HG03439 (cell line): Measurements from ENCODE around the gene KIF26A.

ENCODE experiments used
- ATAC-seq: cut with Tn5 transposase; IDR thresholded peaks from one replicate; pipeline ENCODE4 v1.9.1; 2021; ENCODE audit warnings: mild to moderate bottlenecking, moderate library complexity; ENCODE audit not compliant: unreplicated experiment

KIF26A gene

DNA sequence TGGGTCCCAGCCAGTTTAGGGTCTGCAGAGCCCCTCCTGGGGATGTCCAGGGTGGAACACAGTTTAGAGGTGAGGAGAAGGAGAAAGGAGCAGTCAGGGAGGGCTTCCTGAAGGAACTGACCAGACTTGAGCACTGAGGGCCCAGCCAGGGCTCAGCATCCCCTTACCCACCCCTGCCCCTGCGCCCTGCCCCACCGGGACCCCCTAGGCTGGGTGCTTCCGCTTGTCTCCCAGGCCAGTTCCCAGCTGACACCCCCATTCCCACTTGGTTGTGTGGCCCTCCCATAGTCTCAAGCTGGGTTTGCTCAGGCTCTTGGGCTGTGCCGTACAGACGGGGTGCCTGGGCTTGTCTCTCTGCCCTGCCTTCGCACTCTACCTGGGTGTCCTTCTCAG is 26.3 kb upstream of the KIF26A start:
- ATAC-seq, result no peak

DNA sequence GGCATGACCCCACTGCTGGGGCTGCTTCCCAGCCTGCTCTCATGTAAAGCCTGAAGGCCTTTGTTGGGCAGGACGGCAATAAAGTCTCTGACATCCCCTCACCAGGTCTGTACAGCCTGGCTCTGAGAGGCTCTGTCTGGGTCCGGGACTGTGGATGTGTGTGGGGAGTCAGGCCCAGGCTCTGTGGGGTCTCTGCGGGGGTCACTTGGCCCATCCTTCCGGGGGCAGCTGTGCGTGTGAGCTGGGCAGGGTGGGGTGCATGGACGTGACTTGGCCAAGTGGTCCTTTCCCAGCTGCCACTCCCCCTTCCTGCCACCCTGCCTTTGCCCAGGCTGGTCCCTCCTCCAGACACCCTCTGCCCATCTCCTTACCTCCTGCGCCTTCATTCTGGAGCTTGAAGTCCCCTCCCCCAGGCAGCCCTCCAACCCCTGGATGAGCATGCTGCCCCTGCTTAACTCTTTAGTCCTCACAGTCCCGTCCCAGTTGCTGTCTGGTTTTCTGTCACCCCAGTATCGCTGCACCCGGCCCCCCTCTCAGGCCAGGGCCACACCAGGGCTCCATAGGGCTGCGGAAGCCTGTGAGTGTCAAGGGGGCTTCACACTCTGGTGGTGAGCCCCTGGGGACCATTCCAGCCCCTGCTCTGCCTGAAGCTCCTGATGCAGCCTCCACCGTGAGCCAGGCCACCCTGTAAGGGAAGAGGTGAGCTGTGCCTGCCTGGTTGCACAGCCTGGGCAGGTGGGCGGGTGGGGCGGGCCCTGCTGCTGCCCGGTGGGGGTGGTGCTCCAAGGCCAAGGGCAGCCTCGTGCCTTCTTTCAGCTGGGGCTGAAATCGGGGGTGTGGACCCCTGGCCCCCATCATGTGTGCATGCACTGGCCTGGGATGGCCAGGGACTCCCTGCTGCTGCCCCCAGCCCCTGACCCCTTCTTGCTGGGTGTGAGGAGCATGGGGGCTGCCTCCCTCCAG is 25.5 kb upstream of the KIF26A start:
- ATAC-seq, result no peak

GRCh38 chr14:104113631-104114420 is 24.6 kb upstream of the KIF26A start:
- ATAC-seq, result no peak

DNA sequence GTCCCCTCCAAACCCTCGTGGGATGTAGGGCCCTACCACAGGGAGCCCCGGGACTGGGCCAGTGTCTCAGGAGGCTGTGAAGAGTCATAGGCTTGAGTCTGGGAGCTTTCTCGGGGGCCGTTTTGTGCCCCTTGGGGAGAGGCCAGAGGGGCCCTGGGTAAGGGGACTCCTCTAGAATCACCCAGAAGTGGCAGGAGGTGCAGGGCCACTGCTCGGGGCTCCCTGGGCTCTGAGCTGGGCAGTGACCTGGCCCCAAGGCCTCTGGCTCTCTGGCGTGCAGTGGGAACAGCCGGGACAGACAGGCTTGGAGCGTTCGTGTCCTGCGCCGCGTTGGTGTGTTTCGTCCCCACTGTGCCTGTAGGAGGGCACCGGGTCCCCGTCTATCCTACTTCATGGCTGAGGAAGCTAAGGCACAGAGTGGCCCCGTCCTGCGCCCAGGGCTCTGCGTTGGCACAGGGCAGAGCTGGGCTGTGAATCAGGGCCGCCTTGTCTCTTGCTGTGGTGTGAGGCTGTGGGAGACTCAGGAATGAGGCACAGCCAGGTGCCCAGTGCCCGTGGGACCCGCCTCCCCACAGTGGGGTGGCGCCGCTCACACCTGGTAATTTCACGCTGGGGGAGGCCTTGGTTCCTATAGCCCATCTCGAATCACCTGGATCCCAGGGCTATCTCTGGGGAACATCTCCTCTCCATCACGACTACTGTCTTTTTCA is 23.8 kb upstream of the KIF26A start:
- no peak for ATAC-seq

DNA sequence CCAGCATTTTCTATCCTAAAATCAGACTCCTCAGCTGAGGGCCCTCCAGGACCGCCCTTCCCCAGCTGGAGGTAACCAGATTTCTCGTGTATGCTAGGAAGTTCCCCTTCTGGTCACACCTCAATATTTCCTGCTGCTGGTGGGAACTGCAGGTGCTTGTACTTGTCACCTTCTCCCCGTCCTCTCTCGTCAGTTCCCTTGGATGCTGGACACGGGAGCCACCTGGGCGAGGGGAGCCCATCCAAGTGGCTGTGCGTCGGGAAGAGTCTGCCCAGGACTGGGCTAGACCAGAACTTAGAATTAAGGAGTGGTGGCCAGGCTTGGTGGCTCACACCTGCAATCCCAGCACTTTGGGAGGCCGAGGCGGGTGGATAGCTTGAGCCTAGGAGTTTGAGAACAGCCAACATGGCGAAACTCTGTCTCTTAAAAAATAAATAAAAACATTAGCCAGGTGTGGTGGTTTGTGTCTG is 23.2 kb upstream of the KIF26A start:
- no peak for ATAC-seq

DNA sequence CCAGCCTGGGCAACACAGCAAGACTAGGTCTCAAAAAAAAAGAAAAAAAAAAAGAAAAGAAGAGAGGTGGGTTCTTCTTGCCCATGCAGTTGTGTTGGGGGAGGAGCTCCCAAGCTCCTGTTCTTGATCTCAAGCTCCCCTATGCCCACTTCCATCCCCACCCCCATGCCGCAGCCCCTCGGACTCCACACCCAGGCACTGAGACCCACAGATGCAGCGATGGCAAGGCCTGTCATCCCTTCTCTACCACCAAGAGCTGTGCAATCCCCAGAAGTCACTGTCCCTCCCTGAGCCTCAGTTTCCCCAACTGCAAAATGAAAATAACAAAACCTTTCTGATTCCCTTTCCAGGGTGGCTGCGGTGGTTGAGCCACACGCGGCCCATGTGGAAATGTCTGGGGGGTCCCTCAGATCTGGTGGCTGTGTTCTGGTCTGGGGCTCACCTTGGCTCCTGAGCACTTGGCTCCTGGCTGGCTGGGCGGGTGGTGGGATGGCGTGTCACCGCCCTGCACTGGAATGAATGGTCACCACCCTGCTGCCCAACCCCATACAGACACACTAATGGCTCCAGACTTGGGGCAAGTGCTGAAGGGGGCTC is 22.6 kb upstream of the KIF26A start:
- no peak for ATAC-seq

- no peak for ATAC-seq
Observed at GRCh38 chr14:104116288-104116755, 22.1 kb upstream of the KIF26A start.

DNA sequence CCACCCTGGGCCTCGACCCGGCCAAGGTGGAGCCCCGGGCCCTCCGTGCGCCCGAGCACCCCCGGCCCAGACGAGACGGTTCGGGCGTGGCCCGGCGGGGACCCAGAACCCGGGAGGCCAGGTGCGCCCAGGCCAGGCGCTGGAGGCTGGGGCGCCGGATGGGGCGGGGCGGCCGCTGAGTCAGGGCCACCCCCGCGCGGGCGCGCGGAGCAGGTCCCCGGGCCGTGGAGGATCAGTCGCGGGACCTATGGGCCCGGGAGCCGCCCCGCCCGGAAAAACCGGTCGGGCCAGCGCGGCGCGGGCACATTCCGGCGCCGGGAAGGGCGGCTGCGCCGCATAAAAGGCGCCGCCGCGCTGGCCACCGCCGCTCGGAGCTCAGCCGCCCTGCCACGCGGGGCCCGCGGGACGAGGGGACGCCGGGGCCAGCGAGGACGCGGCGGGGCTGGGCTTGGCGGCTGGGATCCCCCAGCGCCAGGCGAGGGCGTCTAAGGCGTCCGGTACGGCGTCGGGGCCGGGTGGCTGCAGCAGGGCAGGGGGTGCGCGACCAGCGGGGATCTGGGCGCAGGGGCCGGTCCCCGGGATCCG is 21.5 kb upstream of the KIF26A start:
- no peak for ATAC-seq

DNA sequence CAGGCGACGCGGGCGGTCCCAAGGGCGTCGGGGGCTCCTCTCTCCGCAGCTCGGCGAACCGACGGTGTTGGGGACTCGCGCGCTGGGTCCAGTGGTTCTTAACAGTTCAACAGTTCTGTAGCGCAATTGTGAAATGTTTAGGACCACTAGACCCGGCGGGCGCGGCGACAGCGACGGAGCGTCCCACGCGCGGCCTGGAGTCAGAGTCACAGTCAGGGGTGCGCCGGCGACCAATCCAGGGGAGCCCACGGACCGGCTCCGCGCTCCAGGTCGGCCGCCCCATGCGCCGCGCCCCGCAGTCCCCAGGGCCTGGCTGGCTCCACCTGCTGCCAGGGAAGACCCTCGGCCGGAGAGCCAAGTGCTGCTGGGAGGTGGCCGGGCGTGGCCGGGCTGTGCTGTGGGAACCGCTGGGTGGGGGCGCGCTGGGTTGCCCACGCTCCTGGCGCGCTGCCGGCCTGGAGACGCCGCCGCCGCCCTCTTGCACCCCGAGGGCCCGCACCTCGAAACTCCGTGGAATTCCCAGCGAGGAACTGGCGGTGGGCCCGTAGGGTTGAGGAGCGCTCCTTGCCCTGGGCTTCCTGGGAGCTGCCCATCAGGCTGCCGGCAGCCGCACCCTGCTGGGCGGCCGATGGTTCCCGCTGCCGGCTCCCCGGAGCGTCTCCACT is 20.9 kb upstream of the KIF26A start:
- no peak for ATAC-seq

DNA sequence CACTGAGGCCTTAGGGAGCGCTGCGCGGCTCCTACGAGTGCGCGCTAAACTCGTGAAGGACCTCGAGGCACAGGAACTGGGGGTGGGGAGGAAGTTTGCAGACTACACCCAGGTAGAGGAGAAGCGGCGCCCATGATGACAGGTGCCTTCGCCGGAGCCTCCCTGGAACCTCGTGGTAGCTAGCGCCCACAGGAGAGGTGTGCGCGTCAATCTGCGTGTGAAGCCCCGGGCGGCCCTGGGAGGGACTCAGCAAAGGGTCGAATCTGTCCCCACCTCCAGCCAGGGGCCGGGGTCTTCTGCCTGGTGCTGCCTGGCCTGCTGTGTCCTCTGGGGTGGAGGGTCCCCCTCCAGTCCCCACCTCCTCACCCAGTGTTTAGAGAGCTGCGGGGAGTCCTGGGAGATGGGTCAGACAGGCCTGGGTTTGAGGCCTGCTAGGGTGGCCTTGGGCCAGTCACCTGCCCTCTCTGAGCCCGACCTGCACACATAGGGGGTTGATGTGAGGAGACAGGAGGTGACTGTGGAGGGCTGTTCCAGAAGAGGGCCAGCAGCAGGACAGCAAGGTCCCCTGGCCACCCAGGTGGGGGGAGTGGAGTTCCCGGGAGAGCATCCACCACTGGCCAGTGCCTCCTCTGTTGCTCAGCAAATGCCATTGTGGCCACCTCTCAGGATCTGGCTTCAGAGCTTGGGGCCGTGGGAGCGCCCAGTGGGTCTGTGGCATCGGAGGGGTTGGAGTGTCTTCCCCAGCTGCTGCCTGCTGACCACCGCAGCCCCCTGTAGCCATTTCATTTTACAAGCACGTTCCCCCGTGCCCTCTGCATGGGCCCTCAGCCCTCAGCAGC is 20.2 kb upstream of the KIF26A start:
- ATAC-seq, result no peak

DNA sequence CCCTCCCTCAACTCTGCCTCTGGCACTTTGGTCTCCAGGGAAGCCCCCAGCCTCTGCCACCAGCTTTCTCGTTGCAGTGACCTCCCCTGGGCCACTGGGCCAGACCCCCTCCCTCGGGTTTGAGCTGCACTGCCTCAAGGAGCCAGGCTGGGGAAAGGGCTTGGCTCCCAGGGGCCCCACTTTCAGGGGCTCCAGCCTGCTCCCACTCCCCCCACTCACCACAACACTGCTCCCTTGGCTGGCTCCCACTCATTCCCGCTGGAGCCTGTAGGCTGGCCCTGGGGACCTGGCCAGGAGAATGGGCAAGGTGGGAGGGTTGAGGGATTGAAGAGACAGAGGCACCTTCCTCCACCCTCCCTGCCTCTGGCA is 19.3 kb upstream of the KIF26A start:
- ATAC-seq, result no peak

- ATAC-seq, result no peak
Observed at GRCh38 chr14:104119488-104120251, 18.7 kb upstream of the KIF26A start.

- no peak for ATAC-seq
Observed at GRCh38 chr14:104120281-104120741, 18.1 kb upstream of the KIF26A start.

GRCh38 chr14:104121142-104121541 is 17.2 kb upstream of the KIF26A start:
- ATAC-seq, result no peak

GRCh38 chr14:104123879-104124278 is 14.5 kb upstream of the KIF26A start:
- no peak for ATAC-seq

- no peak for ATAC-seq
Observed at GRCh38 chr14:104125011-104125410, 13.4 kb upstream of the KIF26A start.

DNA sequence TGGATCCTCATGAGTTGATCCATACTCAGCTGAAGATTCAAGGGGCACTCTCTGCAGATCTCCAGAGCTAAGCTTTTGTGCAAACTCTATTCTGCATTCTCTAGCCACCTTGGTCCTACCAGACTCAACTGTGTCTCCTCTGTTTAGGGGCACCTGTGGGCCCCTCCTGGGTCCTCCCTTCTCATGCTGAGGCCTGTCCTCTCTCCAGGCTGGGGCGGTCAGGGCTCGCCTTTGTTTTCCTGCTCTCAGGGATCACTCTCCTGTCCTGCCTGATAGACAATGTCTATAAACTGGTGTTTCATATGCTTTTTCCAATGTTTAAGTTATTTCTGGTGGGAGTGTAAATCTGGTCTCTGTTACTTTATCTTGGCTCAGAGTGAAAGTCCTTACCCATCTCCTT is 11.6 kb upstream of the KIF26A start:
- no peak for ATAC-seq

DNA sequence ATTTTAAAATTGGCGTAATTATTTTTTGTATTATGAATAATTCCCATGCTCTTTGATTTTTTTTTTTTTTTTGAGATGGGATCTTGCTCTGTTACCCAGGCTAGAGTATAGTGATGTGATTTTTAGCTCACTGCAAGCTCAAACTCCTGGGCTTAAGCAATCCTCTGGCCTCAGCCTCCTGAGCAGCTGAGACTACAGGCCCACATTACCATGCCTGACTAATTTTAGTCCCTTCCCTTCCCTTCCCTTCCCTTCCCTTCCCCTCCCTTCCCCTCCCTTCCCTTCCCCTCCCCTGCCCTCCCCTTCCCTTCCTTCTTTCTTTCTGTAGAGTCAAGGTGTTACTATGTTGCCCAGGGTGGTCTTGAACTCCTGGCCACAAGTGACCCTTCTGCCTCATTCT is 9.4 kb upstream of the KIF26A start:
- ATAC-seq, result no peak
